Hematopoietic multipotent progenitor cell treated with erythropoietin and hydrocortisone succinate and interleukin-3 and kit ligand, for 4 days (in vitro differentiated cells): Measurements from ENCODE around the gene CD300E.
"Not testable (repeated sequence)": the region's sequence is repeated elsewhere in the genome, so short reads cannot be mapped to it uniquely, and the experiment has no call there.

Experiments
- DNase-seq: peaks from one replicate; pipeline ENCODE4 v3.0.0-alpha.2; 2015

Gene CD300E

DNA sequence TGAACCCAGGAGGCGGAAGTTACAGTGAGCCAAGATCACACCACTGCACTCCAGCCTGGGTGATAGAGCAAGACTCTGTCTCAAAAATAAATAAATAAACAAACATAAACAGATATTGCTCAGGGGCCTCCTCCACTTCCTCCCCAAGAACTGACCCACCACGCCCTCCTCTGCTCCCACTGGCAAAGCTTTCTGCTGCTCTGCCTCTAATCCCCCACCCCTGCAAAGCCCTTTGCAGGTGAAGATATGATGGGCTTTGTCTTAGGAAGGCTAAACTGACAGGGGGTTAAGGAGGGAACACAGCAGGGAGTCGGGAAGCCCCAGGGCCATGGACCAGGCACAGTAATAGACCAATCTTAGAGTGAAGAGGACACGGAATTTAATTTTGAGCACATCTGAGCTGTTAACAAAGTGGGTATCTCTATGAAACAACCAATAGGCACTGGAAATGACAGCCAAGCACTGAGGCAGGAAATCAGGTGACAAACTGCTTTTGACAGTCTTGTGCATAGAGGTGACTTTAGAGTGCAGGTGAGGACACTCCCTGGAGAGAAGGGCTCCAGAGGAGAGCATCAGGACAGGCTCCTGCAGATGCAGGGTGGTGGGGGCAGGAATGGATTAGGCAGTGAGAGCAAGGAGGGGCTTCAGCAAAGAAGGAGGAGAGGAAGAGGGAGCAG, 25.1 kb downstream of the CD300E start:
- DNase-seq, result no peak

- no peak for DNase-seq
These were observed 26.3 kb downstream of the CD300E start for GRCh38 chr17:74597069-74597790.

GRCh38 chr17:74595037-74595750, 28.3 kb downstream of the CD300E start:
- DNase-seq, result no peak

DNA sequence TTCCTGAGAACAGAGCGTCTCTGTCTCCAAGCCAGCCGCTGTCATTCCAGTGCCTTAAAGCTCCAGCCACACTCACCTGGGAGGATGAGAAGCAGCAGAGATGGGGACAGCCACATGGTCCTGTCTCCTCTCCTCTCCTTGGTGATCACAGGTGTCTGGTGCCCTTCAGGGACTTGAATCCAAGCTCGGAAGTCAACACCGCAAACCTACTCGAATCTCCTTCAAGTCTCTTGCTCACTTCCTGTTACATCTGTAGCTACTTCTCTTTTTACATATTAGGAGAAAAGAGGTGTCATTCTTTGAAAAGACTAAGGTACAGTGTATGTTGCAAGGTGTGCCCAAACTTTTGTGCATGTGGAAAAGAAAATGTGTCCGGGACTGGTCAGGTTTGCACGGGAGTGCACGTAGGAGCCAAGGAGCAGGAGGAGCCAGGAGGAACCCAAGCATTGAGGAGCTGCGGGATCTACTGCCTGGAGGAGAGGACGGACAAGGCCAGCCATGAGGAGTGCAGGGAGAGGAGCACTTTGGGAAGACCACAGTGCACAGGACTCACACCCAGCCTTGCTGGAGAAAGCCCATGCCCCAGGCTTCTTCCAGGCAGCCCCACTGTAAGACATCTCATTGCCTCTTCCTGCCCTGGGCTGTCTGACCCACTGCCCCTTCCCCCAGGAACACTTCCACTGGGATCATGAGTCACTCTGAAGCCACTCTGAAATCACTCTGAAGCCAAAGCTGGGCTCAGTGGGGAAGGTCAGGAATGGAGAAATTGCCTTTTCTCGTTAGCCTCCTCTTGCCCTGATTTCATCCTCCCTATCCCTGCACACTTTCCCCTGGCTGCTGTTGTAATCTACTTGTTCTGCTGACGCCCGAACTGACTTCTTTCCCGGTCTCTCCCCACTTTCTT, 31.2 kb downstream of the CD300E start, which contains the start of gene CD300LD:
Gene CD300LD, minus strand, starts transcription at position 197 of the 904 bp plus-strand sequence. Its CDS starts 81 bp downstream, at position 116.
- peak; percentile 44 for DNase-seq

GRCh38 chr17:74591503-74591902, 32.0 kb downstream of the CD300E start:
- no peak for DNase-seq

- no peak for DNase-seq
These were observed 37.8 kb downstream of the CD300E start for GRCh38 chr17:74585711-74586110.

GRCh38 chr17:74584292-74585060, 39.1 kb downstream of the CD300E start:
- DNase-seq, result no peak

DNA sequence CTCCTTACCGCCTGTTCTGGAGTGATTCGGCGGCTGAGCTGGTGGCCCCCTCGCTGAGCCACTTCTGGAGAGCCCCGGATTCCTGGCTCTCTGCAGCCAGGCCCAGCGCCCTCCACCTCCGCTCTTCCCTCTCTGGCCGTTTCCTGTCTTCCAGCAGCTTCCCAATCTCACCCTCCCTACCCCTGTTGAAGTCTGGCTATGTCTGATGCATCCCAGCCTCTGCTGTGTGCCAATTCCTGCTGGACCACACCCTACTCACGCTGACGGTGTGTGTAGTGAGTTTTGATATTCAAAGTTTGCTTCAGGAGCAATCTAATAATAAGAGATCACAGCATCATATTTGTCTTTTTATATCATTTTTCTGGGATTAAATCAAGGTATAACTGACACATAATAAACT, 40.9 kb downstream of the CD300E start:
- DNase-seq, result no peak

DNA sequence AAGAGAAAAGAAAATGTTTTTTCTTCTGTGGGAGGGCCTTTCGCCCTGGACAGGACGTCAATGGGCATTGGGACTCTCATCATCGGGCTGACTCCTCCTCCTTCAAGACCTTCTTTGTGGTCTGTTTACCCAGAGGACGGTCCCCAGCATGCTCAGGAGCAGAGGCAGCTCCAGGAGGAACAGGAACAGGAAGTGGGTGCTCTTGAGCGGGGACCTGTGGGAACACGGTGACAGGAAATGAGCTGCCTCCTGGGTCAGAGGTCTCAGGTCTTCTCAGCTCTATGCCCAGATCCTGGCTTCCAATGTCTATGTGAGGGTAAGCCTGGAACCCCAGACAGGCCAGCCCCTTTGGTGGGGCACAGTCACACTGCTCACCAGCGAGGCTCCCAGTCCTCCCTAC, 43.6 kb downstream of the CD300E start:
- no peak for DNase-seq

DNA sequence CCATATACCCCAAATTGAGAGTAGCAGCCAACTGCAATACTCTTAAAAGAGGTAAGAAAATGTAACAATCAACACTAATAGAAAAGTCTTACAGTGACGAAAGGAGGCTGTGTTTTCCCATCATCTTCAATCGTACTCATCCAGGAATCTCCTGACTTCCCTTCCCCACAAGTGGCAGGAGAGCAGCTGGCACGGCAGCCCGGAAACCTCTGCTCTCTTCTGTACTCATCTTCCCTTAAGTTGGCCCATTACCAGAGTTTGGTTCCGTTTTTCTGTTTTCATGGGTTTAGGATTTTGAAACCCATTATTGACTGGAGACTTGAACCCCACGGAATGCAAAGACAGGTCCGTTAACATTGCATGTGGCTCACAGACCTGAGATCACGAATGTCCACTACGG, 44.6 kb downstream of the CD300E start:
- DNase-seq, result no peak

- DNase-seq, result no peak
These were observed 48.9 kb downstream of the CD300E start for GRCh38 chr17:74574489-74575142.

DNA sequence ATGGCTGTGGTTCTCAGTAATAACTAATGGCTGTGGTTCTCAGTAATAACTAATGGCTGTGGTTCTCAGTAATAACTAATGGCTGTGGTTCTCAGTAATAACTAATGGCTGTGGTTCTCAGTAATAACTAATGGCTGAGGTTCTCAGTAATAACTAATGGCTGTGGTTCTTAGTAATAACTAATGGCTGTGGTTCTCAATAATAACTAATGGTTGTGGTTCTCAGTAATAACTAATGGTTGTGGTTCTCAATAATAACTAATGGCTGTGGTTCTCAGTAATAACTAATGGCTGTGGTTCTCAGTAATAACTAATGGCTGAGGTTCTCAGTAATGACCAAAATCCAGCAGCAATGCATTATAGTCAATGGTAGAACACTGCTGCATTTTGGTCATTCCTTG, 49.9 kb downstream of the CD300E start:
- DNase-seq, result not testable (repeated sequence)

DNA sequence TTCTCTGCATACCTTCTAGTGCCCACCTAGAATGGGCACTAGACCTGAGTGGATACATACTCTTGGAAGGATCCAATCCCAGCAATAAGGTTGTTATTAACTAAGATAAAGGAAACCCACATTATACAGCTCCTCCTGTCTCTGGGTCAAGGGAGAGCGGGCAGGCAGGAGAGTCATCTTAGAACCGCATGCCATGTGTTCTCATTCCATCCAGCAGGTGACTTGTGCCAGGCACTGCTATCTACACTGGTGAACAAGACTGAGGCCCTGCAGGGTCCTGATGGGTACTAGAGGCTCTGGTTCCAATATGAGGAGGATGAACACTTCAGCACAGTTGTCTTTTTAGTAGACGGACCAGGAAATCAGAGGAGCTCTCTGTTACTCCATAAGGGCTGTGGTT, 50.4 kb downstream of the CD300E start:
- no peak for DNase-seq

DNA sequence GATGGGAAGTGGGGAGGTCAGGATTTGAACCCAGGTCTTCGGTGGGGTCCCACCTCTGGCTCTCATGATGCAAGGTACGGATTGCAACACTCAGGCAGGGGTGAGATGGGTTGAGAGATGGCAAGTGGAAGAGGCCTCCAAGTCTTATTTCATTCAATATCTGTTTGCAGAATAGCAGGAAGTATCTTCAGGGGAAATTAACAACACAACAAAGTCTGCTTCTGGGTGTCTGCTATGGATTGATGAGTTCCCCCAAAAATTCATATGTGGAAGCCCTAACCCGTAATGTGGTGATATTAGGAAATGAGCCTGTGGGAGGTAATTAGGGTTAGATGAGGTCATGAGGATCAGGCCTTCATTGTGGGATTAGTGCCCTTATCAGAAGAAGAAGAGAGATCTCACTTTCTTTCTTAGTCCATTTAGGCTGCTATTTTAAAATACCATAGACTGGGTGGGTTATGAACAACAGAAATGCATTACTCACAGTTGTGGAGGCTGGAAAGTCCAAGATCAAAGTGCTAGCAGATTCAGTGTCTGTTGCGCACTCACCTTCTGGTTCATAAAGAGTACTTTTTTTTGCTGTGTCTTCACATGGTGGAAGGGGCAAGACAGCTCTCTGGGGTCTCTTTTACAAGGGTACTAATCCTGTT, 51.8 kb downstream of the CD300E start:
- no peak for DNase-seq

DNA sequence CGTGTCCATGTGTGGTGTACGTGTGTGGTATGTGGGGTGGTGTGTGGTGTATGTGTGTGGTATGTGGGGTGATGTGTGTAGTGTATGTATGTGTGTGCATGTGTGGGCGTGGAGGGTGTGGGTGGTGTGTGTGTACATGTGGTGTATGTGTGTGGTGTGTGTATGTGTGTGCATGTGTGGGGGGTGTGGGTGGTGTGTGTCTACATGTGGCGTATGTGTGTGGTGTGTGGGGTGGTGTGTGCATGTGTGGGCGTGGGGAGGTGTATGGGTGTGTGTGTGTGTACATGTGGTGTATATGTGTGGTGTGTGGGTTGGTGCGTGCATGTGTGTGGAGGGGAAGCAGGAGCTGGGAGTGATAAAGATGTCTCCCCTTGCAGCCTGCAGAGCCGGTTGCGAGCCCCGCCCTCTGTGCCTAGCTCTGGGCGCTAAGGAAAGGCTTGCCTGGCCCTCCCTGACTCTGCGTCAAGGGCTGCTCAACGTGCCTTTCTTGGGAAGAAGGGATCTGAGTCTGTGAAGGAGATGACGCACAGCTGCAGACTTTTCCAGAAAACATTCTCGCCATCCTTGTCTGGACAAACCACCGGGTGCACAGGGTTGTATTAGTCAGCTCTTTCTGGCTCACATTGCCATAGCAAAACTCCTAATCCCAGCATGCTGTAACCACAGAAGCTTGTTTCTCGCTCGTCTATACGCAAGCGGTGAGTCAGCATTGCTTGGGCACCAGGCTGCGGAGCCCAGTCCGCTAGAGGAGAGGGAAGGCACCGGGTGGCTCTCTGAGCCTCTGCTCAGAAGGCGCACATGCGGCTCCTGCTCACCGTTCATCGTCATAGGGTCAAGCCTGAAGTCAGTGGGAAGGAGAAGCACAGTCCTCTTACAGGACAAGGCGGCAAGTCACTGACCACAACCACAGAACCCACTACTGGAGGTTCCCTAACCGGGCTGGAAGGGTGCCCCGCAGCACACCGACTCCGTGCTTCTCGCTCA, 54.2 kb downstream of the CD300E start:
- DNase-seq, result peak; percentile 91

DNA sequence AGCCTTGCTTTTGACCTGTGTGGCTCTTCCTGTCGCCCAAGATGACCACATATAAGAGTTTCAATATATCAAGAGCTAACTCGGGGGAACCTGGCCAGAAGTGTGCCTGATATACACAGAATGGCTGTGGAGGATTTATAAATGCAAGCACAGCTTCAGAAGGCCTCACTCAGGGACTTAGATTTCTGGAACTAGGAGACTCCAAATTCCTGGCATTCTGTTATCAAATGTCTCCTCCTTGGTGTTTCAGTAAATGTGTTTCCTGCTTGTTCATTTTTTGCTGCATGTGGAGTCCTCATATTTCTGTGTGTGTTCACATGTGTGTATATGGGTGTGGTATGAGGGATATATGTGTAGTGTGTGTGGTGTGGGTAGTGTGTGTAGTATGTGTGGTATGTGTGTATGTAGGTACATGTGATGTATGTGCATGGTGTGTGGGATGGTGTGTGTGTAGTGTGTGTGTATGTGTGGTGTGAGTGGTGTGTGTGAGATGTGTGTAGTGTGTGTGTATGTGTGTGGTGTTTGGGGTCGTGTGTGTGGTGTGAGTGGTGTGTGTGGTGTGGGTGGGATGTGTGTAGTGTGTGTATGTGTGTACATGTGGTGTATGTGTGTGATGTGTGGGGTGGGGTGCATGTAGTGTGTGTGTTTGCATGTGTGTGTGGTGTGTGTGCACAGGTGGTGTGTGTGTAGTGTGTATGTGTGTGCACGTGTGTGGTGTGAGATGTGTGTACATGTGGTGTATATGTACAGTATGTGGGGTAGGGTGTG, 55.2 kb downstream of the CD300E start:
- DNase-seq, result no peak

DNA sequence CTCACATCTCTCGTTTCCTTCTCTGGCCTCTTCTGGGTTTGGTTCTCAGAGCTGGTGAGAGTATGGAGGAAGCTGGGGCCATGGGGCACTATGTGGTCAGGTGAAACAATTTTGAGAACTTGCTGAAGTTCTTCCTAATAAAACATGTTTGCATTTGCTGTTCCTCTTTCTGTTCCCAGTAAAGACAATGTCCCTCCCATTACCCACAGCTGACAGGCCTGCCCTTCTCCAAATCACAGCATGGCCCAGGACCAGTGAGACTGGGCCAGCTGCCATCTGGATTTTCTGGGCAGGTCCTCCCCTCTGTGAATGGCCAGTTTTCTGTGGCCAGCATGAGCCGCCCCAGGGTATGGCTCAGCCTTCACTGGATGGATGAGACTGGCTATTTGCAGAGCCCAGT, 56.1 kb downstream of the CD300E start, which contains the start of gene CD300H:
Gene CD300H, minus strand, starts transcription at position 113 of the 400 bp plus-strand sequence.
- DNase-seq, result no peak

DNA sequence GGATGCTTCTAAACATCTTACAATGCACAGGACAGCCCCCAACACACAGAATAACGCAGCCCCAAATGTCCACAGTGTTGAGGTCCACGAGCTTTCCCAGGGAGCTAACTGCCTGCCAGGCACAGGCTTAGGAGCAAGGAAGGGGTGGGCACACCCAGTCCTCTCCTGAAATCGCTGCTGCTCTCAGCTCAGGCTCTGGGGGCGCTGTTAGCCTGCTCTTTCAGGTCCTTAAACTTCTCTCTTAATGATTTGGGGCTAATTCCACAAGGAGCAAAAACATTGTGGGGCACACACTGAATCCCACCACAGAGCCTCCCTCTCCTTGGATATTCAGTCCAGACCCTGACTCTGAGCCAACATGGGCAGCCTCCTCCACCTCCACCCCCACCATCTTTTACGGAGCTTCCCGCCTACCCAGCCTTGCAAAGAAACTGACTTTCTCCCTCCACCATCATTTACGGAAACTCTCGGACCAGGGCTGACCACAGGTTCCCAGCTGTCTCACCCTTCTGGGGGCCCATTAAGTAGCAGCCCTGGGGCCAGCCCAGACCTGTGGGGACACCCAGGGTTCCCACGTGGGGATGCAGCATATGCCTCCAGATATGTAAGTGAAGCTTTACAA, 57.3 kb downstream of the CD300E start:
- peak; percentile 76 for DNase-seq
